Activated CD8-positive, alpha-beta memory T cell treated with anti-CD3 and anti-CD28 coated beads for 48 hours (primary cell): ENCODE data around the gene PRR11.
"Not testable (repeated sequence)": the region's sequence is repeated elsewhere in the genome, so short reads cannot be mapped to it uniquely, and the experiment has no call there.

Source experiments
- DNase-seq, 3 experiments: peaks; one replicate each; pipeline ENCODE4 v3.0.0-alpha.2; 2020; ENCODE audit warnings: low read depth in 2 of 3, low spot score in 2 of 3

PRR11 gene

GRCh38 chr17:59151591-59151990 lies 4.0 kb upstream of the PRR11 start:
- no peak for DNase-seq

- no peak for DNase-seq
These were observed 2.6 kb upstream of the PRR11 start for GRCh38 chr17:59152925-59153324.

GRCh38 chr17:59154292-59154720 lies 1.2 kb upstream of the PRR11 start:
- DNase-seq, result peak in 2 of 3 experiments; percentile 10 to 15

- DNase-seq, result peak; percentile 74 to 94 (median 84)
These were observed 666 bp upstream of the PRR11 start, which contains the start of gene SKA2 for GRCh38 chr17:59154721-59155438. SKA2 (minus strand) TSS chr17:59155186; CDS start chr17:59155163, 23 bp downstream.

- DNase-seq, result no peak
These were observed 4.8 kb downstream of the PRR11 start for GRCh38 chr17:59160157-59161025.

- no peak for DNase-seq
These were observed 5.9 kb downstream of the PRR11 start for GRCh38 chr17:59161477-59161876.

GRCh38 chr17:59165933-59166342 lies 10.4 kb downstream of the PRR11 start:
- no peak for DNase-seq

GRCh38 chr17:59167571-59168001 lies 12.0 kb downstream of the PRR11 start:
- no peak for DNase-seq

GRCh38 chr17:59172436-59173004 lies 17.0 kb downstream of the PRR11 start:
- no peak for DNase-seq

GRCh38 chr17:59174671-59175070 lies 19.1 kb downstream of the PRR11 start:
- DNase-seq, result no peak

- no peak for DNase-seq
These were observed 19.5 kb downstream of the PRR11 start for GRCh38 chr17:59175076-59175475.

GRCh38 chr17:59178266-59178985 lies 22.9 kb downstream of the PRR11 start:
- no peak for DNase-seq

GRCh38 chr17:59179601-59180000 lies 24.1 kb downstream of the PRR11 start:
- DNase-seq, result not testable (repeated sequence)

GRCh38 chr17:59180626-59181025 lies 25.1 kb downstream of the PRR11 start:
- no peak for DNase-seq

- DNase-seq, result no peak
These were observed 25.9 kb downstream of the PRR11 start for GRCh38 chr17:59181481-59181880.

GRCh38 chr17:59185997-59186396 lies 30.5 kb downstream of the PRR11 start:
- DNase-seq, result no peak

GRCh38 chr17:59186850-59187249 lies 31.3 kb downstream of the PRR11 start:
- no peak for DNase-seq

GRCh38 chr17:59190806-59191205 lies 35.3 kb downstream of the PRR11 start:
- DNase-seq, result no peak

GRCh38 chr17:59193336-59193862 lies 37.9 kb downstream of the PRR11 start:
- no peak for DNase-seq

- DNase-seq, result no peak
These were observed 43.9 kb downstream of the PRR11 start for GRCh38 chr17:59199398-59199797.

GRCh38 chr17:59202320-59202719 lies 46.8 kb downstream of the PRR11 start:
- no peak for DNase-seq
